ENCODE measurements around the gene GPR35.
"Not testable (repeated sequence)": the region's sequence is repeated elsewhere in the genome, so short reads cannot be mapped to it uniquely, and the experiment has no call there.

The GPR35 gene

GRCh38 chr2:240648650-240649275 lies 23.5 kb downstream of the GPR35 start:
- no peak for DNase-seq (ENCODE audit: extremely low read depth, insufficient read length)
- no peaks in the 10 kb centered on the region for H3K36me3 ChIP-seq (ENCODE audit: control insufficient read depth, insufficient read depth, low read length)
- TF ChIP-seq CTCF (IDR thresholded peaks at IDR 0.05; ENCODE audit: insufficient read depth, low read length, poor library complexity, severe bottlenecking), result no peak
- no peaks in the 10 kb centered on the region for H3K27me3 ChIP-seq (replicated peaks; ENCODE audit: control insufficient read depth, insufficient read depth, low read length)
- no peak overlapping the region for H3K4me3 ChIP-seq (replicated peaks; ENCODE audit: low read depth, low read length)

- no peak for DNase-seq (ENCODE audit: extremely low read depth, insufficient read length)
- Histone ChIP-seq H3K4me3 (replicated peaks; ENCODE audit: low read depth, low read length) (no peak overlapping the region), H3K36me3 (ENCODE audit: control insufficient read depth, insufficient read depth, low read length) (no peaks in the 10 kb centered on the region), H3K27me3 (replicated peaks; ENCODE audit: control insufficient read depth, insufficient read depth, low read length) (no peaks in the 10 kb centered on the region)
- TF ChIP-seq CTCF (IDR thresholded peaks at IDR 0.05; ENCODE audit: insufficient read depth, low read length, poor library complexity, severe bottlenecking), result no peak
These were observed 24.1 kb downstream of the GPR35 start for GRCh38 chr2:240649331-240649730.

- TF ChIP-seq CTCF (IDR thresholded peaks at IDR 0.05; ENCODE audit: insufficient read depth, low read length, poor library complexity, severe bottlenecking), result no peak
- H3K4me3 ChIP-seq (replicated peaks; ENCODE audit: low read depth, low read length), result no peak overlapping the region
- H3K27me3 ChIP-seq (replicated peaks; ENCODE audit: control insufficient read depth, insufficient read depth, low read length), result no peaks in the 10 kb centered on the region
- no peak for DNase-seq (ENCODE audit: extremely low read depth, insufficient read length)
- H3K36me3 ChIP-seq (ENCODE audit: control insufficient read depth, insufficient read depth, low read length), result no peaks in the 10 kb centered on the region
These were observed 25.1 kb downstream of the GPR35 start for GRCh38 chr2:240650254-240650965.

- H3K27me3 ChIP-seq (replicated peaks; ENCODE audit: control insufficient read depth, insufficient read depth, low read length), result no peaks in the 10 kb centered on the region
- no peak for TF ChIP-seq CTCF (IDR thresholded peaks at IDR 0.05; ENCODE audit: insufficient read depth, low read length, poor library complexity, severe bottlenecking)
- no peak for DNase-seq (ENCODE audit: extremely low read depth, insufficient read length)
- no peaks in the 10 kb centered on the region for H3K36me3 ChIP-seq (ENCODE audit: control insufficient read depth, insufficient read depth, low read length)
- no peak overlapping the region for H3K4me3 ChIP-seq (replicated peaks; ENCODE audit: low read depth, low read length)
These were observed 25.9 kb downstream of the GPR35 start for GRCh38 chr2:240651185-240651584.

- TF ChIP-seq CTCF (IDR thresholded peaks at IDR 0.05; ENCODE audit: insufficient read depth, low read length, poor library complexity, severe bottlenecking), result no peak
- no peak for DNase-seq (ENCODE audit: extremely low read depth, insufficient read length)
- Histone ChIP-seq H3K36me3 (ENCODE audit: control insufficient read depth, insufficient read depth, low read length) (no peaks in the 10 kb centered on the region), H3K4me3 (replicated peaks; ENCODE audit: low read depth, low read length) (no peak overlapping the region), H3K27me3 (replicated peaks; ENCODE audit: control insufficient read depth, insufficient read depth, low read length) (no peaks in the 10 kb centered on the region)
These were observed 30.9 kb downstream of the GPR35 start for GRCh38 chr2:240655931-240656886.

- not testable (repeated sequence) for DNase-seq (ENCODE audit: extremely low read depth, insufficient read length); H3K36me3 ChIP-seq (ENCODE audit: control insufficient read depth, insufficient read depth, low read length); H3K27me3 ChIP-seq (replicated peaks; ENCODE audit: control insufficient read depth, insufficient read depth, low read length); H3K4me3 ChIP-seq (replicated peaks; ENCODE audit: low read depth, low read length)
These were observed 34.6 kb downstream of the GPR35 start for GRCh38 chr2:240659883-240660282.
